GM19035 (cell line): Measurements from ENCODE around the gene RABEP2.
"Not testable (repeated sequence)": the region's sequence is repeated elsewhere in the genome, so short reads cannot be mapped to it uniquely, and the experiment has no call there.

ENCODE experiments used
- ATAC-seq: cut with Tn5 transposase; IDR thresholded peaks from one replicate; pipeline ENCODE4 v1.9.1; 2021; ENCODE audit not compliant: unreplicated experiment

Gene RABEP2

DNA sequence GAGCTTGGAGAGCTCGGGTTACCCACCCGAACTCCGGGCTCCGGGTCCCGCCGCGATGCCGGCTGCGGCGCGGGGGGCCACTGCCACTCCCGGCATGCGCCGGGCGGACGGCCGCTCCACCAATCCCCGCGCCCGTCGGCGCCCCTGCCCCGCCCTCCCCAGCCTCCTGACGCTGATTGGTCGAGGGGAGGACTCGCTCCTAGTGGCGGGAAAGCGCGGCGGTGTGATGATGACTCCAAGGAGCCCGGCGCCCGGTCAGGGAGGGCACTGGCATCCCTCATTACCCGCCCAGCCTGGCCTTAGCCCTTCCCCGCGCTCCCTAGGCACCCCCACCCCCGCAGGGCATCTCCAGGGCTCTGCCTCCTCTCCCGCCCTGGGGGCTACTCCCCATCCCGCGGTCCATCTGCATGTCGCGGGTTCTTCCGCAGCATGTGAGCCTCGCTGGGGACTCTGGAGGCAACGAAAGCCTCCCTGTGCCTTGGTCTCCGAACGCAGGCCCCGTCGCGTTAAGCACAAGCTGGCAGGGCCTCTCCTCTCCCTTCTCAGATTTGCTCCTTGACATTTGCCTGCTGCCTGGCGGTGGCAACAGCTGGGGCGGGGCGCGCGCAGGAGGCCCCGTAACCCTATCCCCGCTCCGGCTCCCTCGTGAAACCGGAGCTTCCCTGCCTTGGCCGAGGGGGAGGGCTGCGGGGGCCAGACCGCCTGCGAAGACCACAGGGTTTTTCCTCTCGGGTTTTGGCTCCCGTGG, 45.0 kb downstream of the RABEP2 start:
- ATAC-seq = peak; percentile 84

GRCh38 chr16:28879261-28879840, 45.7 kb downstream of the RABEP2 start:
- peak; percentile 34 for ATAC-seq

DNA sequence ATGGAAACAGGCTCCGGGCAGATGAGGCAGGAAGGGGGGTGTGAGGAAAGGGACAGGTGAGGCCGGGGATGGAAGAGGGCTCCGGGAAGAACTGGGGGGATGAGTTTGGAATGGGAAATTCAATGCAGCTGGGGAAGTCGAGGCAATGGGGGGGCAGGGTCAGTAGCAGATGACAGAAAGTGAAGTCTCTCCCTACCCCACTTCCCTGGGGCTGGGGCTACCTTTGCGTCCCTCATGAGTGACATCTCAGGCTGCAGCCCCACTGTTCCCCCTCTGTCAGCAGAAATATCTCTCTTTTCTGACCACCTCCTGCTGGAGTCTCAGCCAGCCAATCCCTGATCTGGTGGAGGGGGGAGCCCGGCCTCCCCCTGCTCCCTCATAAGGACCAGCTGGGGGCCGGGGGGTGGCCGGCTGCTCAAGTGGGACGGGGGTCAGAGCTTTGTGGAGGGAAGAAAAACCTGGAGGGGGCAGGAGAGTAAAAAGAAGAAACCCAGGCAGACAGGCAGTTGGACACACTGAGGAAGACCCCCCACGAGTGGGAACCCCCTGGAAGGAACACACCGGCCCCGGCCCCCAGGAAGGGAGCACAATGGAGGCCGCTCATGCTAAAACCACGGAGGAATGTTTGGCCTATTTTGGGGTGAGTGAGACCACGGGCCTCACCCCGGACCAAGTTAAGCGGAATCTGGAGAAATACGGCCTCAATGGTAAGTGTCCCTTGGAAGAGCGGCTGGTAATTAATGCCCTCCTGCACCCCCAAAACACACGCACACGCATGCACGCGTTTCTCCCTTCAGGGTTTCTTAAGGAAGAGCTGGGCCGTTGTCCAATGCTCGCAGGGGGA, 46.7 kb downstream of the RABEP2 start, which contains the start of gene ATP2A1:
Gene ATP2A1, plus strand, starts transcription at position 406 of the 844 bp plus-strand sequence. Its CDS starts 184 bp downstream, at position 590.
- no peak for ATAC-seq

- no peak for ATAC-seq
Observed at GRCh38 chr16:28877655-28878000, 47.4 kb downstream of the RABEP2 start.

DNA sequence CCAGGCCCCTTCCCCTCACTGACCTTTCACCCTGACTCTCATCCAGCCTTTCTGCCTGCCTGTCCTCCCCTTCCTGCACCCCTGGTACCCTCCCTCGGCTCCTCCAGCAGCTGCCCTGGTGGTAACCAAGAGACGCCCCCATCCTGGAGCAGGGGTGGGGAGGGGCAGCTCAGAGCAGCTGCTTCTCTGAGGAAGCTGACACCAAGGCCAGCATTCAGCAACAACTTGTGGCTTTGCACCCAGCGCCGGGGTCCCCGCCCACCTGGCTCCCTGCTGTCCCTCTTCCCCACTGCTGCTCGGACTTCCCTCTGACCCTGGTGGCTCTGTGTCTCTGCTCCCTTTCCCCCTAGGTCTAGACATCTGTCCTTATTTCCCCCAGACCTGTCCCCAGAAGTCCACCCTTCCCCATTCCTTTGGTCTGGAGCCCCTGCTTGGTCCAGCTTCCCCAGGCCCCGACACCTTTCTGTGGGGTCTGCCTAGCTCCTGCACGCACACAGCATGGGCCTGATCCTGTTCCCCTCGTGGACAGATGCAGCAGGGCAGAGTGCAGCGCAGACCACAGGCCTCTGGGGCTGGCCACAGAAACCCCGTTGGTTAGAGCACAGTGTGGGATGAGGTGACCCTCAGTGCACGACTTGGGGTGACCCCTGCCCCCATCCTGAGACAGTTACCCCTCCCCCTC, 47.9 kb downstream of the RABEP2 start:
- no peak for ATAC-seq

DNA sequence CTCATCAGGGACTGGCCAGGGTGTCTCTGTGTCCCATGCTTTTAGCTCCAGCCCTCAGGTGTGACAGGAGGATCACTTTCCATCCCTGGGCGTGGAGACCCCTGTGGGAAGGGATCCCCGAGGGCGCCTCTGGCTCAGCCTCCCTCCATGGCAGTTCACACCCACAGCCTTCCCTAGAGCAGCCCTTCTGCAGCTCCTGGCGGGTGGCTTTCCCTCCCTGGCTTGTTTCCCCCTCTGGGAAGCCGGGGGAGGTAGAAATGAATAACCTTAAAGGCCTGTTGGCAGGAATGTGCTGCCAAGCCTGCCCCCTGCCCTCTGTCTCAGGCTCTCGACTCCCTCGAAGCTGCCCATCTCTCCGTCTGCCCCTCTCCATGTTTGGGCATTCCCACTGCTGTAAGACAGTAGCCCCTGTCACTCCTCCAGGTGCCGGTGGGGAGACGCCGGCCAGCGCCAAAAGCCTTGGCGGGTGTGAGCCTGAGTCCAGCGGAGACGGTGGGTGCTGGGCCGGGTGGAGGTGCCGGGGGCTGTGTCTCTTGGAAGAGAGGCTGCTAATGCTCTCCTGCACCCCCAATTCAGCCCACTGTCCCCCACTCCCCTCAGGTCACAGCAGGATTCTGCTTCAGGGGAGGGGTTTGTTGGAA, 48.9 kb downstream of the RABEP2 start:
- ATAC-seq = no peak

- no peak for ATAC-seq
Observed at GRCh38 chr16:28875134-28876018, 49.7 kb downstream of the RABEP2 start.

DNA sequence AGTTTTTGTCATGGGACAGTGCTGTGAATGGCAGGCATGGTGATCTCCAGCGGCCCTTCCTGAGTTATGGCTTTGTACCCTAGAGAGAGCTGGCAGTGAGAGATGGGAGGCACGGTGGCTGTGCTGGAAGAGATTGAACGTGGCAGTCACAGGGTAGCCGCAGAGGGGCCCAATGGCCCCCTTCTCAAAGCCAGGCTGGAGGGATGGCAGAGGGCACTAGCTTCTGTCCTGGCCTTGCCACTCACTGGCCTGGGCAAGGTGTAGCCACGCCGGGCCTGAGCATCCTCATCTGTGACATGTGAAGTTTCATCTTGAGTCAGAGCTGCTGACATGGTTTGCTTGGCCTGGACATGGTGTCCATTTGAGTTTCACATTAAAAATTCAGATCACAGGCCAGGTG, 50.6 kb downstream of the RABEP2 start:
- no peak for ATAC-seq

GRCh38 chr16:28873543-28874201, 51.4 kb downstream of the RABEP2 start:
- ATAC-seq = no peak

DNA sequence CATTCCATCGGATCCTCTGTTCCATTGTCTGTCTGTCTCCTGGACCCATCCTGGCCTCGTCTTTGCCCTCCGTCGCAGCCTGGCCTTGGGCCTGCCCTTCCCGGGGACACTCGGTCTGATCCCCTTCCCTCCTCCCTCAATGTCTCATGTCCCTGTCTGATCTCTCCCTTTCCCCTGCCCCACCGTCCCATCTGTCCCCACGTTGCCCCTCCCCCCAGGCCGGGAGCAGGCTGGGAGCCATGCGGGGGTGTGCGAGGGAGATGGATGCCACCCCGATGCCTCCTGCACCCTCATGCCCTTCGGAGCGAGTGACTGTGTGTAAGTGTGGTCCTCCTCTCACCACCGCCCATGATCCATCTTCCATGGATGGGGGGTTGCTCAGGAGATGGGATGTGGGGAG, 52.1 kb downstream of the RABEP2 start:
- no peak for ATAC-seq

DNA sequence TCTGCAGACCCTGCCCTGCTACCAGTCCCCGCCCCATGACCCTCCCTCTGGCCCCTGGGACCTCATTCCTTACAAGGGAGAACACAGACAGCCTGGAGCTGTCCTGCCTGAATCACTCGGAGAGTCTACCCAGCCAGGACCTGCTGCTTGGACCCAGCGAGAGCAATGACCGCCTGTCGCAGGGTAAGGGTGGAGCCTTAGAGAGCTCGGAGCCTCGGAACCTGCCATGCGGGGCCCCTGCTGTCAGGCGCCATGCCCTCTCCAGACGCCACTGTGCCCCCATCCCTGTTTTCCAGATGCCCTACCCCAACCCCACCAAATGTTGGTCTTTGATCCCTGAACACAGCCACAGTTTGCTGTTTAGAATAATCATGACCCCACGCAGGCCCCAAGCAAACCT, 55.8 kb downstream of the RABEP2 start:
- ATAC-seq = no peak

GRCh38 chr16:28867646-28868045, 57.4 kb downstream of the RABEP2 start:
- not testable (repeated sequence) for ATAC-seq

- ATAC-seq = no peak
Observed at GRCh38 chr16:28867241-28867640, 57.8 kb downstream of the RABEP2 start.

- no peak for ATAC-seq
Observed at GRCh38 chr16:28866454-28866804, 58.6 kb downstream of the RABEP2 start.

DNA sequence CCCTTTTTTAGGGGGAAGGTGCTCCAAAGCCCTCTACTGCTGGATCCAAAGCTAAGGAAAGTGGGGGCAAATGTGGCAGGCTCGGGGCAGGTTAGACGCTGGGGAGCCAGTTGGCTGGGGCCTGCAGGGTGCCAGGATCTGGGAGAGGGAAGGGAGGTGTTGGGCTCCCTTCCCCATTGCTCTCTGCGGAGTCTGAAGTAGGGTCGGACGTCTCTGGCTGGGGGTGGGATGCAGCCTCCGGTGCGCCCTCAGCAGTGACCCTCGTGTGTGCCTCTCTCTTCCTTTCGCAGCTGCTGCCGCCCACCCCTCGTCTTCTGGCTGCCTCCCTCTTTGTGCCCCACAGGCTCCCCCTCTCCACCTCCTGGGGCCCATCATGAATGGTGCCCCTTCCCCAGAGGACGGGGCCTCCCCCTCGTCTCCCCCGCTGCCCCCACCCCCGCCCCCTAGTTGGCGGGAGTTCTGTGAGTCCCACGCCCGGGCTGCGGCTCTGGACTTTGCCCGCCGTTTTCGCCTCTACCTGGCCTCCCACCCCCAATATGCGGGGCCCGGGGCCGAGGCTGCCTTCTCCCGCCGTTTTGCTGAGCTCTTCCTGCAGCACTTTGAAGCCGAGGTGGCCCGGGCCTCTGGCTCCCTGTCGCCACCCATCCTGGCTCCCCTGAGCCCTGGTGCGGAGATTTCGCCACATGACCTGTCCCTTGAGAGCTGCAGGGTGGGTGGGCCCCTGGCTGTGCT, 59.1 kb downstream of the RABEP2 start:
- no peak for ATAC-seq

DNA sequence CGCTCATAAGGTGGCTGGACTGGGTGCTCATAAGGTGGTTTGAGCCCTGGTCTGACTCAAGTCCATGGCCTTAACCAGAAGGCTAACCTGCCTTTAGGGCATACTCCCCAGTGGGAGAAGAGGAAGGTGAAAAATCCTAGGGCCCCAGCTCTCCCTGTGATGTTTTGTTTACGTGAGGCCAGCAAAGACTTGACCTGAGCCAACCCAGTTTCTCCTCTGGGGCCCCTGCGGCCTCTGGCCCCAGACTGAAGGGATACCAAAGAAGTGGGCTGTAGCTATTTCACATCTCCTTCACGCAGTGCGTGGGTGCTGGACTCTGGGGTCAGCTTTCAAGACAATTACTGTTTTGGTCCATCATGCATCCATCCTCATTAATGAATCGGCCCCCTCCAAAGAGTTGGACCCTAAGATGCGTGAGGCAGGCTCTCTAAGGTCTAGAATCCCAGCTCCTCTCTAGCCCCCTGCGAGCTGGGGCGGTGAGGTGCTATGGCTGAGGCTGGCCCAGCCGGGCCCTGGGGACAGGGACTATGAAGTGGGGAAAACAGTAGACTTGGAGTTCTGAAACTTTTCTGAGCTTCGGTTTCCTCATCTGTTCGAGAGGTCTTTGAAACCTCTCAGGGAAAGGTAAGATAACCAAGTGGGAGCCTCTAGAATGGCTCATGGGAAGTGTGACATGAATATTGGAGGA, 59.9 kb downstream of the RABEP2 start:
- ATAC-seq = no peak

DNA sequence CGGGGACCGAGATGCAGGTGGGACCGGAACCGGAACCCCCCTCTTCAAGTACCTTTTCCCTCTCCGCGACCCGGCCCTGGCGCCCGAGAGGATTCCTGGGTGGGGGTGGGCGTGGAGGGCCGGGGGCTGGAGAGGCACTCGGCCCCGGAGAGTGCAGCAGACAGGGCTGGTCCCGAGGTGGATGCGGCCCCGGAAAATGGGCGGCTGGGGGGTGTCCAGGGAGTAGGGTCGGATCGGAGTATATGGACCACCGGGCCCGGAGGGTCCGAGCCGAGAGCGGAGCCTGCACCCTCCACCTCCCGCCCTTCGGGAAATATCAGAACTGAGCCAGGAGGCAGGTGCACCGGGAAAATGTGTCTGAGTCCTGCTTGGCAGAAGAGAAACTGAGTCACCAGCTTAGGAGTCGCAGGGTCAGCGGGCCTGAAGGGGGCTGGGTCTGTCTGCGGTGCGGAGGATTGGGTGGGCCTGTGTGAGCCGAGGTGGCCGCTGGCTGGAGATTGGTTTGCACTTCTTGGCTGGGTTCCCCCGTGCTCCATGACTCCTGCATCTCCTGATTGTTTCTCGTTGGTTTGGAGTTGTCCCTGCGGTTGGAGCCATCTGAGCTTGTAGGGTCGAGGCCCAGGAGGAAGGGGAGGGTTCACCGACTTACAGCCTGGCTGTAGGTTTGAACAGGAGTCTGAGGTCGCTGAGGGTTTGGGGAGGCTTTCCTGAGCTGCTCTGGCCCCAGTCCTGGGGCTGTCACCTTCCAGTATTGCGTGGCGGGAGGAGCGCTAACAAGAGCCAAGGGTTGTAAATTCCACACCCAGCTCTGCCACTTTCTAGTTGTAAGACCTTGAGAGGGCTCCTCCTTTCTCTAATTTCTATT, 60.9 kb downstream of the RABEP2 start:
- ATAC-seq = peak; percentile 6
